ENCODE results near the gene HTR3B.

DNA sequence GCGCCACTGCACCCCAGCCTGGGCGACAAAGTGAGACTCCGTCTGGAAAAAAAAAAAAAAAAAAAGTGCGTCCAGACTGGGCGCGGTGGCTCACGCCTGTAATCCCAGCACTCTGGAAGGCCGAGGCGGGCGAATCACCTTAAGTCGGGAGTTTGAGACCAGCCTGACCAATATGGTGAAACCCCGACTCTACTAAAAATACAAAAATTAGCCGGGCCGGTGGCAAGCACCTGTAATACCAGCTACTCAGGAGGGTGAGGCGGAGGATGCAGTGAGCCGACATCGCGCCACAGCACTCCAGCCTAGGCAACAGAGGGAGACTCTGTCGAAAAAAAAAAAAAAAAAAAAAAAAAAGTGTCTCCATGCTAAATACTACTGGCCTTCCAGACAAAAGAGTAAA, 30.5 kb upstream of the HTR3B start:
- no peak for TF ChIP-seq CTCF (IDR thresholded peaks at IDR 0.05 in 2 of 3, conservative IDR thresholded peaks at IDR 0.05 in 1 of 3; ENCODE audit: control insufficient read depth in 2 of 3, extremely low read depth in 1 of 3, insufficient read depth in 1 of 3, low read depth in 3 of 3, low read length in 3 of 3)
- no peak for TF ChIP-seq RFX5 (IDR thresholded peaks at IDR 0.05; ENCODE audit: low read depth, low read length)
- TF ChIP-seq, protein P1, sequence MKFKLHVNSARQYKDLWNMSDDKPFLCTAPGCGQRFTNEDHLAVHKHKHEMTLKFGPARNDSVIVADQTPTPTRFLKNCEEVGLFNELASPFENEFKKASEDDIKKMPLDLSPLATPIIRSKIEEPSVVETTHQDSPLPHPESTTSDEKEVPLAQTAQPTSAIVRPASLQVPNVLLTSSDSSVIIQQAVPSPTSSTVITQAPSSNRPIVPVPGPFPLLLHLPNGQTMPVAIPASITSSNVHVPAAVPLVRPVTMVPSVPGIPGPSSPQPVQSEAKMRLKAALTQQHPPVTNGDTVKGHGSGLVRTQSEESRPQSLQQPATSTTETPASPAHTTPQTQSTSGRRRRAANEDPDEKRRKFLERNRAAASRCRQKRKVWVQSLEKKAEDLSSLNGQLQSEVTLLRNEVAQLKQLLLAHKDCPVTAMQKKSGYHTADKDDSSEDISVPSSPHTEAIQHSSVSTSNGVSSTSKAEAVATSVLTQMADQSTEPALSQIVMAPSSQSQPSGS (IDR thresholded peaks at IDR 0.05; ENCODE audit: low read length): no peak
- TF ChIP-seq ZNF274 (IDR thresholded peaks at IDR 0.05; ENCODE audit: insufficient read depth, insufficient read length): no peak
- TF ChIP-seq POLR2A (IDR thresholded peaks at IDR 0.05; ENCODE audit: low read depth, low read length): no peak
- no peak for TF ChIP-seq SMC3 (IDR thresholded peaks at IDR 0.05; ENCODE audit: borderline replicate concordance, low read length)
- no peak for TF ChIP-seq HDAC6 (IDR thresholded peaks at IDR 0.05; ENCODE audit: unreplicated experiment)

All from GM12878 (cell line).